Measurements from ENCODE around the gene MTREX. TPM values are rescaled to one million over a fixed set of nuclear protein-coding genes. Genes with fewer than 3 reads are reported as not detected.

The MTREX gene
- total and polyA plus RNA-seq, 10 of the 15 experiments (the other 5 are each of a cell fraction or from before 2014, with no cell fraction given): 20.1 to 102 (median 49.0) TPM

DNA sequence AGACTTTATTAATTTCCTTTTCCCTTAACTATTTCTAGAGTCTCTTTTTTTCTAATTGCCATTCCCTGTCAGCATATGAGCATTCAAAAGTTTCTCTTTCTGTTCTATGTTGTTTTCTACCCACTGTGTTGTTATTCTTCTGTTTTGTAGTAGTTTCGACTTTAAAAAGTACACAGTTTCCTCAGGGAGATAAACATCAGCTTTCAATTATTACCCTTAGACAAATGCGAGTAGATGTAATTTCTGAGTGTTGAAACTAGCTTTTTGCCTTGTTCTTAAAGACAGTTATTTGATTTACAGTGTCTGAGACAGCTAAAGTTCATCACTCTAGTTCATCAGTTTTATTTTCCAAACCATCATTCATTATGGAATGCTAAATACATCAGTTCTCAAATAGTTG, 19.5 kb downstream of the MTREX start (continued):
- TF ChIP-seq, protein P1, sequence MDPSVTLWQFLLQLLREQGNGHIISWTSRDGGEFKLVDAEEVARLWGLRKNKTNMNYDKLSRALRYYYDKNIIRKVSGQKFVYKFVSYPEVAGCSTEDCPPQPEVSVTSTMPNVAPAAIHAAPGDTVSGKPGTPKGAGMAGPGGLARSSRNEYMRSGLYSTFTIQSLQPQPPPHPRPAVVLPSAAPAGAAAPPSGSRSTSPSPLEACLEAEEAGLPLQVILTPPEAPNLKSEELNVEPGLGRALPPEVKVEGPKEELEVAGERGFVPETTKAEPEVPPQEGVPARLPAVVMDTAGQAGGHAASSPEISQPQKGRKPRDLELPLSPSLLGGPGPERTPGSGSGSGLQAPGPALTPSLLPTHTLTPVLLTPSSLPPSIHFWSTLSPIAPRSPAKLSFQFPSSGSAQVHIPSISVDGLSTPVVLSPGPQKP (IDR thresholded peaks at IDR 0.05; ENCODE audit: low read depth, low read length): no peak
- no peak for TF ChIP-seq YBX1 (IDR thresholded peaks at IDR 0.05)

GRCh38 chr5:55331321-55331720, 23.5 kb downstream of the MTREX start:
- Histone ChIP-seq H3K79me2 (ENCODE audit: control insufficient read depth, insufficient read depth, low read length) (peaks cover 7% of the 10 kb centered on the region), H3K9ac (ENCODE audit: control insufficient read depth, insufficient read depth, low read length) (no peak overlapping the region), H3K4me2 (ENCODE audit: control insufficient read depth, insufficient read depth) (no peak overlapping the region), H2AFZ (ENCODE audit: control insufficient read depth, low read depth, low read length) (no peak overlapping the region), H3K4me1 (ENCODE audit: control insufficient read depth, insufficient read depth, low read length) (no peaks in the 10 kb centered on the region), H4K20me1 (ENCODE audit: control insufficient read depth, insufficient read depth) (no peaks in the 10 kb centered on the region), H3K27ac (ENCODE audit: control insufficient read depth, insufficient read depth) (no peak overlapping the region), H3K27me3 (replicated peaks in 1 of 2; ENCODE audit: control insufficient read depth in 2 of 2, insufficient read depth in 2 of 2, low read length in 1 of 2) (no peaks in the 10 kb centered on the region), H3K4me3 (no peak overlapping the region), H3K36me3 (ENCODE audit: control insufficient read depth in 2 of 2, insufficient read depth in 2 of 2, low read length in 1 of 2) (peaks cover 0 to 33% of the 10 kb centered on the region in 2 experiments), H3K9me3 (replicated peaks; ENCODE audit: control insufficient read depth, insufficient read depth, low read length) (no peaks in the 10 kb centered on the region)
- whole genome bisulfite sequencing (ENCODE audit: insufficient coverage, insufficient replicate concordance, low lambda C conversion rate, missing lambda C conversion rate): 78% methylated on average over 3 of the region's 3 CpGs
- CTCF ChIA-PET: no interaction called here
- DNase-seq (ENCODE audit: low read depth, low spot score) (no peak), FAIRE-seq (no peak), ATAC-seq (no peak)
- RAD21 ChIA-PET (ENCODE audit: unreplicated experiment): interaction anchor here (0.9 kb wide), 1 partner anchor 23 kb away, joined by 3 read pairs; the partner anchor contains the start of genes DHX29 and MTREX
- intact Hi-C loops (cut with micrococcal nuclease; ENCODE audit: unreplicated experiment) (no loop called here), in situ Hi-C loops (cut with MboI) (no loop called here)
- no TSS peak for BruUV-seq (replicated peaks)
- SMC1A ChIA-PET (ENCODE audit: uncharacterized antibody, unreplicated experiment): interaction anchor here (0.6 kb wide), 1 partner anchor 353 kb away, joined by 3 read pairs; no protein-coding TSS in a partner anchor
- POLR2A ChIA-PET: interaction anchor here (0.6 kb wide), 1 partner anchor 18 kb away, joined by 3 read pairs; no protein-coding TSS in a partner anchor
- TF ChIP-seq, protein P2, sequence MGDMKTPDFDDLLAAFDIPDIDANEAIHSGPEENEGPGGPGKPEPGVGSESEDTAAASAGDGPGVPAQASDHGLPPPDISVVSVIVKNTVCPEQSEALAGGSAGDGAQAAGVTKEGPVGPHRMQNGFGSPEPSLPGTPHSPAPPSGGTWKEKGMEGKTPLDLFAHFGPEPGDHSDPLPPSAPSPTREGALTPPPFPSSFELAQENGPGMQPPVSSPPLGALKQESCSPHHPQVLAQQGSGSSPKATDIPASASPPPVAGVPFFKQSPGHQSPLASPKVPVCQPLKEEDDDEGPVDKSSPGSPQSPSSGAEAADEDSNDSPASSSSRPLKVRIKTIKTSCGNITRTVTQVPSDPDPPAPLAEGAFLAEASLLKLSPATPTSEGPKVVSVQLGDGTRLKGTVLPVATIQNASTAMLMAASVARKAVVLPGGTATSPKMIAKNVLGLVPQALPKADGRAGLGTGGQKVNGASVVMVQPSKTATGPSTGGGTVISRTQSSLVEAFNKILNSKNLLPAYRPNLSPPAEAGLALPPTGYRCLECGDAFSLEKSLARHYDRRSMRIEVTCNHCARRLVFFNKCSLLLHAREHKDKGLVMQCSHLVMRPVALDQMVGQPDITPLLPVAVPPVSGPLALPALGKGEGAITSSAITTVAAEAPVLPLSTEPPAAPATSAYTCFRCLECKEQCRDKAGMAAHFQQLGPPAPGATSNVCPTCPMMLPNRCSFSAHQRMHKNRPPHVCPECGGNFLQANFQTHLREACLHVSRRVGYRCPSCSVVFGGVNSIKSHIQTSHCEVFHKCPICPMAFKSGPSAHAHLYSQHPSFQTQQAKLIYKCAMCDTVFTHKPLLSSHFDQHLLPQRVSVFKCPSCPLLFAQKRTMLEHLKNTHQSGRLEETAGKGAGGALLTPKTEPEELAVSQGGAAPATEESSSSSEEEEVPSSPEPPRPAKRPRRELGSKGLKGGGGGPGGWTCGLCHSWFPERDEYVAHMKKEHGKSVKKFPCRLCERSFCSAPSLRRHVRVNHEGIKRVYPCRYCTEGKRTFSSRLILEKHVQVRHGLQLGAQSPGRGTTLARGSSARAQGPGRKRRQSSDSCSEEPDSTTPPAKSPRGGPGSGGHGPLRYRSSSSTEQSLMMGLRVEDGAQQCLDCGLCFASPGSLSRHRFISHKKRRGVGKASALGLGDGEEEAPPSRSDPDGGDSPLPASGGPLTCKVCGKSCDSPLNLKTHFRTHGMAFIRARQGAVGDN (IDR thresholded peaks at IDR 0.05): no peak
- TF ChIP-seq CHD1 (IDR thresholded peaks at IDR 0.05; ENCODE audit: low read depth, low read length) (no peak), ZNF622 (IDR thresholded peaks at IDR 0.05) (no peak), PAX5 (IDR thresholded peaks at IDR 0.05; ENCODE audit: borderline replicate concordance, low read depth, low read length) (no peak), CBX3 (IDR thresholded peaks at IDR 0.05; ENCODE audit: borderline replicate concordance, low read depth) (no peak), PML (IDR thresholded peaks at IDR 0.05; ENCODE audit: low read length) (no peak), CREB1 (IDR thresholded peaks at IDR 0.05; ENCODE audit: low read depth) (no peak), NBN (IDR thresholded peaks at IDR 0.05) (no peak), IKZF2 (IDR thresholded peaks at IDR 0.05) (no peak), IRF3 (IDR thresholded peaks at IDR 0.05) (no peak), HDGF (IDR thresholded peaks at IDR 0.05) (no peak)
